ENCODE data around the gene ACO2. TPM values are rescaled to one million over a fixed set of nuclear protein-coding genes. Genes with fewer than 3 reads are reported as not detected.
A peak's percentile ranks its signal among the peaks of the same experiment; 100 is the strongest.

ACO2 gene
- total and polyA plus RNA-seq, 2 of the 4 experiments (the other 2 are of a cell fraction), result 71.3 to 72.9 TPM

DNA sequence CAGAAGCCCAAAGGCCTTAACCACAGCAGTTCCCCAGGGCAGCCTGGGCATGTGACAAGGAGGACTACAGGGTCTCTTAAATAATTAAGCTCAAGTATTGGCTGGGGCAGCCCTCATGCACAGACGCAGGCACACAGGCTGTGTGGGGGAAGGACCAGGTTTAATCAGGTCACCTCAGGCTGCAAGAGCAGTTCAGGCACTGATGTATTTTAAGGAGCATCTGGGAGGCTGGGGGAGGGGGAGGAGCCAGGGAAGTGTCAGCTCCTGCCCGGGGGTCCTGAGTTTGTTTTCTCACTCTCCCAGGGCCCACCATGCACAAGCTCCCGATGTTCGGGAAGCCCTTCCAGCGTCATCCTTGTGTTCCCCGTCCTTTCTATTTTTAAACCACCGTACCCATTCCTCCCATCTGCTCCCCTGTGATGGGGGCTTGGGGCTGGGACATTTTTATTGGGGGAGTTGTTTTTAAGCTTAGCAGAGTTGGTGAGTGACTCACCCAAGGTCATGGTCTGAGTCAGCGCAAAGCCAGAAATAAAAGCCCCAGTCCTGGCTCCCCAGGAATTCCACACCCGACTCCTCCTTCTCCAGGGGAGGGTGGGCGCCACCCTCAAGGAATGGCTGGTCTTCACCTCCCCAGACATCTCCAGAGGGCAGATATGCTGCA, 94.3 kb downstream of the ACO2 start:
- no TSS peak for BruUV-seq (replicated peaks)
- Histone ChIP-seq H3K9ac (ENCODE audit: low read depth, low read length) (peak overlapping the region; percentile 37), H2BK120ac (ENCODE audit: low read depth, low read length) (peak overlapping the region; percentile 92), H3K9me3 (ENCODE audit: control insufficient read depth, insufficient read depth, low read length) (no peaks in the 10 kb centered on the region), H2BK15ac (ENCODE audit: low read depth, low read length) (peak overlapping the region; percentile 98), H3K27ac (ENCODE audit: insufficient read depth, low read length) (peak overlapping the region; percentile 73), H4K91ac (ENCODE audit: insufficient read depth, low read depth, low read length) (peak overlapping the region; percentile 96), H3K36me3 (ENCODE audit: control insufficient read depth, insufficient read depth, low read length) (peaks cover 3% of the 10 kb centered on the region; the same call in 1 of the 2 replicates), H3K14ac (replicated peaks; ENCODE audit: low read depth, low read length) (peak overlapping the region; percentile 95), H2BK20ac (ENCODE audit: low read depth, low read length) (peak overlapping the region; percentile 98), H2AFZ (replicated peaks; ENCODE audit: low read length, poor library complexity) (peak overlapping the region; percentile 85), H3K27me3 (ENCODE audit: control insufficient read depth, insufficient read depth, low read length) (no peaks in the 10 kb centered on the region), H4K8ac (ENCODE audit: low read depth in 2 of 2, low read length in 2 of 2) (peak overlapping the region; percentile 24 to 87), H3K23ac (ENCODE audit: low read depth, low read length) (peak overlapping the region; percentile 96), H3K4me2 (ENCODE audit: low read depth, low read length) (peak overlapping the region; percentile 94), H3K9me1 (ENCODE audit: insufficient read depth, low read length) (peaks cover 19% of the 10 kb centered on the region), H2AK5ac (ENCODE audit: low read depth, low read length) (peak overlapping the region; percentile 98), H3K4me1 (ENCODE audit: control insufficient read depth, insufficient read depth, low read length) (peaks cover 27% of the 10 kb centered on the region), H3K4ac (ENCODE audit: low read depth, low read length) (peak overlapping the region; percentile 98), H3K79me1 (ENCODE audit: low read depth in 1 of 2, low read length in 2 of 2) (peaks cover 14 to 70% of the 10 kb centered on the region in 2 experiments; a peak in 3 of 4 replicates), H3K18ac (ENCODE audit: low read depth, low read length) (peak overlapping the region; percentile 77), H2AK9ac (replicated peaks; ENCODE audit: low read depth, low read length, poor library complexity) (peak overlapping the region; percentile 99), H4K20me1 (ENCODE audit: insufficient read depth, low read length) (peaks cover 3% of the 10 kb centered on the region; the same call in 1 of the 2 replicates), H3K56ac (ENCODE audit: extremely low read depth, insufficient read depth, low read length) (peak overlapping the region; percentile 60; the same call in 1 of the 2 replicates), H2BK5ac (ENCODE audit: low read depth, low read length, poor library complexity, severe bottlenecking) (peak overlapping the region; percentile 93), H3K4me3 (ENCODE audit: insufficient read depth, low read depth, low read length) (peak overlapping the region; percentile 21; the same call in 1 of the 2 replicates), H4K5ac (ENCODE audit: low read depth, low read length) (peak overlapping the region; percentile 75)
- peak; percentile 85 for DNase-seq
- dilution Hi-C loops (cut with HindIII; ENCODE audit: low sequenced_read_pairs, unreplicated experiment), result no loop called here
- in situ Hi-C loops (cut with MboI; ENCODE audit: low sequenced_read_pairs), result no loop called here
- ChIA-PET CTCF (interaction anchor here (1.1 kb wide), 1 partner anchor 19 kb away, joined by 4 read pairs; the partner anchor contains the start of gene POLR3H), POLR2A (ENCODE audit: unreplicated experiment) (no interaction called here)
- WGBS, 2 experiments (ENCODE audit: extremely low coverage in 2 of 2, insufficient read length in 1 of 2), result no CpG with 5 or more reads among the region's 10 CpGs
- no peak for TF ChIP-seq CHD1 (IDR thresholded peaks at IDR 0.05; ENCODE audit: low read depth, low read length)
- no peak; the same call in 1 of the 2 replicates for TF ChIP-seq BHLHE40 (IDR thresholded peaks at IDR 0.05; ENCODE audit: low read depth, low read length)
- no peak for TF ChIP-seq RCOR1 (IDR thresholded peaks at IDR 0.05; ENCODE audit: insufficient replicate concordance, low read length)
- TF ChIP-seq RFX5 (IDR thresholded peaks at IDR 0.05; ENCODE audit: low read depth, low read length), result no peak
- no peak for TF ChIP-seq CEBPB (IDR thresholded peaks at IDR 0.05; ENCODE audit: low read depth, low read length)
- TF ChIP-seq, protein P1, sequence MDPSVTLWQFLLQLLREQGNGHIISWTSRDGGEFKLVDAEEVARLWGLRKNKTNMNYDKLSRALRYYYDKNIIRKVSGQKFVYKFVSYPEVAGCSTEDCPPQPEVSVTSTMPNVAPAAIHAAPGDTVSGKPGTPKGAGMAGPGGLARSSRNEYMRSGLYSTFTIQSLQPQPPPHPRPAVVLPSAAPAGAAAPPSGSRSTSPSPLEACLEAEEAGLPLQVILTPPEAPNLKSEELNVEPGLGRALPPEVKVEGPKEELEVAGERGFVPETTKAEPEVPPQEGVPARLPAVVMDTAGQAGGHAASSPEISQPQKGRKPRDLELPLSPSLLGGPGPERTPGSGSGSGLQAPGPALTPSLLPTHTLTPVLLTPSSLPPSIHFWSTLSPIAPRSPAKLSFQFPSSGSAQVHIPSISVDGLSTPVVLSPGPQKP (IDR thresholded peaks at IDR 0.05; ENCODE audit: borderline replicate concordance, low read depth, low read length), result no peak
- TF ChIP-seq POLR2A (IDR thresholded peaks at IDR 0.05; ENCODE audit: low read depth, low read length), result no peak
- peak; percentile 52 for TF ChIP-seq MAFK (IDR thresholded peaks at IDR 0.05; ENCODE audit: low read depth, low read length)
- TF ChIP-seq, protein P2, sequence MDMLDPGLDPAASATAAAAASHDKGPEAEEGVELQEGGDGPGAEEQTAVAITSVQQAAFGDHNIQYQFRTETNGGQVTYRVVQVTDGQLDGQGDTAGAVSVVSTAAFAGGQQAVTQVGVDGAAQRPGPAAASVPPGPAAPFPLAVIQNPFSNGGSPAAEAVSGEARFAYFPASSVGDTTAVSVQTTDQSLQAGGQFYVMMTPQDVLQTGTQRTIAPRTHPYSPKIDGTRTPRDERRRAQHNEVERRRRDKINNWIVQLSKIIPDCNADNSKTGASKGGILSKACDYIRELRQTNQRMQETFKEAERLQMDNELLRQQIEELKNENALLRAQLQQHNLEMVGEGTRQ (IDR thresholded peaks at IDR 0.05; ENCODE audit: low read depth, low read length), result no peak
- no peak for TF ChIP-seq RAD21 (IDR thresholded peaks at IDR 0.05; ENCODE audit: low read length)
- peak; percentile 88 for TF ChIP-seq MAZ (IDR thresholded peaks at IDR 0.05; ENCODE audit: borderline replicate concordance, low read depth, low read length)
- peak; percentile 92 for TF ChIP-seq FOS (IDR thresholded peaks at IDR 0.05; ENCODE audit: low read depth, low read length)
- peak; percentile 57 for ATAC-seq (ENCODE audit: low read depth)
- intact Hi-C loops (cut with micrococcal nuclease), result no loop called here
